Keratinocyte (primary cell): ENCODE results near the gene LRRTM1. TPM values are rescaled to one million over a fixed set of nuclear protein-coding genes. Genes with fewer than 3 reads are reported as not detected.

Experiments used
- DNase-seq: peaks from one replicate; pipeline ENCODE4 v3.0.0-alpha.2; 2011; ENCODE audit warnings: low read depth, missing footprints, low spot score
- FAIRE-seq: peaks from 2 replicates; lab custom pipeline; 2011; peaks lifted over from hg19 to GRCh38; lab: Jason Lieb, UNC
- H2AFZ ChIP-seq: 2 replicates; pipeline ENCODE4 v1.6.0; 2012; ENCODE audit warnings: low read length, control low read depth, inconsistent platforms; ENCODE audit not compliant: control insufficient read depth
- H3K27ac ChIP-seq: 2 replicates; pipeline ENCODE4 v1.5.1; 2011; ENCODE audit warnings: low read length; ENCODE audit not compliant: control insufficient read depth, insufficient read depth
- H3K27me3 ChIP-seq: 3 replicates; pipeline ENCODE4 v1.6.0; 2011; ENCODE audit warnings: low read length; ENCODE audit not compliant: control insufficient read depth, insufficient read depth; ENCODE audit errors: extremely low read depth
- H3K36me3 ChIP-seq, 2 experiments: 2 replicates in 1 of 2; 3 replicates in 1 of 2; pipeline ENCODE4 v1.5.1; 2011; ENCODE audit warnings: low read length in 2 of 2, mild to moderate bottlenecking in 1 of 2; ENCODE audit not compliant: control insufficient read depth in 2 of 2, insufficient read depth in 2 of 2; ENCODE audit errors: extremely low read depth in 1 of 2
- H3K4me1 ChIP-seq: 3 replicates; pipeline ENCODE4 v1.5.1; 2011; ENCODE audit warnings: low read length; ENCODE audit not compliant: control insufficient read depth, insufficient read depth; ENCODE audit errors: extremely low read depth
- H3K4me2 ChIP-seq: 3 replicates; pipeline ENCODE4 v1.6.0; 2011; ENCODE audit warnings: low read depth, low read length; ENCODE audit not compliant: control insufficient read depth, insufficient read depth; ENCODE audit errors: extremely low read depth
- H3K4me3 ChIP-seq, 3 experiments: fragments of 200-600 bp in 1 of 3; sonication (generic) in 1 of 3; 2 replicates in 2 of 3; 3 replicates in 1 of 3; pipeline ENCODE4 v1.5.1; 2011 to 2016; ENCODE audit warnings: low read length in 3 of 3, mild to moderate bottlenecking in 3 of 3, control low read depth in 2 of 3, inconsistent platforms in 1 of 3, low read depth in 1 of 3, mixed read lengths in 1 of 3, mixed run types in 1 of 3, moderate library complexity in 1 of 3; ENCODE audit not compliant: control insufficient read depth in 2 of 3, insufficient read depth in 2 of 3; ENCODE audit errors: extremely low read depth in 1 of 3
- H3K79me2 ChIP-seq: 2 replicates; pipeline ENCODE4 v1.6.0; 2012; ENCODE audit warnings: low read length; ENCODE audit not compliant: control insufficient read depth, insufficient read depth
- H3K9ac ChIP-seq: 3 replicates; pipeline ENCODE4 v1.6.0; 2011; ENCODE audit warnings: low read length; ENCODE audit not compliant: control insufficient read depth, insufficient read depth; ENCODE audit errors: extremely low read depth
- H3K9me1 ChIP-seq: 3 replicates; pipeline ENCODE4 v1.6.0; 2011; ENCODE audit warnings: low read length; ENCODE audit not compliant: control insufficient read depth, insufficient read depth; ENCODE audit errors: extremely low read depth
- H3K9me3 ChIP-seq: 2 replicates; pipeline ENCODE4 v1.5.1; 2012; ENCODE audit warnings: low read depth, low read length; ENCODE audit not compliant: control insufficient read depth
- H4K20me1 ChIP-seq: 3 replicates; pipeline ENCODE4 v1.6.0; 2011; ENCODE audit warnings: low read length; ENCODE audit not compliant: control insufficient read depth, insufficient read depth; ENCODE audit errors: extremely low read depth
- EZH2 ChIP-seq: IDR thresholded peaks from one replicate; pipeline ENCODE4 v1.6.1; 2012; ENCODE audit warnings: inconsistent platforms, mild to moderate bottlenecking, low read length, moderate library complexity
- dilution Hi-C: fragments of 300-500 bp; cut with MboI; formaldehyde crosslinking; loops from one replicate; pipeline ENCODE4 v1.7.0; 2020; ENCODE audit warnings: low sequenced_read_pairs; ENCODE audit not compliant: extremely low pct_ligation_motif_present
- polyA plus RNA-seq, 5 experiments: library from polyadenylated mRNA; depleted of rRNA in 3 of 5; stranded (reverse) in 3 of 5; stranded (forward) in 1 of 5; unstranded in 1 of 5; fragments of >200 nt; gene quantifications; 1 replicate in 1 of 5; 2 replicates in 3 of 5; 3 replicates in 1 of 5; pipeline versions ENCODE4 v1.2.1 to v1.2.3, GENCODE V29; 2011 to 2012; ENCODE audit warnings: missing spikeins in 2 of 5, low read depth in 1 of 5, low replicate concordance in 1 of 5
- TF ChIP-seq, protein P1 (sequence below), 3 experiments: IDR thresholded peaks in 1 of 3; conservative IDR thresholded peaks in 1 of 3; optimal IDR thresholded peaks in 1 of 3; 2 replicates in 2 of 3; 3 replicates in 1 of 3; pipeline versions ENCODE3 to v1.5.1; 2011; ENCODE audit warnings: low read length in 3 of 3, mild to moderate bottlenecking in 3 of 3, moderate library complexity in 2 of 3, control low read depth in 1 of 3, inconsistent platforms in 1 of 3; ENCODE audit not compliant: insufficient read depth in 2 of 3; ENCODE audit errors: extremely low read depth in 1 of 3

The LRRTM1 gene
- polyA plus RNA-seq, 1 donor (not counting 4 experiments of a cell fraction or from before 2014, with no cell fraction given), result not detected

DNA sequence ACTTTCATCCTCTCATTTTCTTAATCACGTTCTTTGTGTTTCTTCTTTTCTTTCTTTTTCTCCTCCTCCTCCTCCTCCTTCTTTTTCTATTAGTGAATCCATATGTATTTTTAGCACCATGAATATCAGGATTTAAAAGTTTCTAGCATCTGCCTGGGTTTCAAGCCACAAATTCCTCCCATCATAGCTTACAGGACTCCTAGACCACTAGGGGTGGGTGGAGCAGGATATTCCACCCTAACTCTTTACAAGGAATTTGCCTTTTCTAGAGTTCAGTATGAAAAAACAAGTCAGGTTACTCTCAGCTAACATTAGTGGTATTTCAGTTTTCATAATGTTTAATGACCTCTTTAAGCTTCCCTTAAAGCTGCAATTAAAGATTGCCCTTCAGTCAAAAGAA is 19.1 kb upstream of the LRRTM1 start:
- Histone ChIP-seq H3K27me3 (peaks cover 10% of the 10 kb centered on the region), H3K4me2 (no peak overlapping the region), H2AFZ (no peak overlapping the region), H3K79me2 (no peaks in the 10 kb centered on the region), H3K4me1 (no peaks in the 10 kb centered on the region), H3K9me3 (no peaks in the 10 kb centered on the region), H3K9ac (no peak overlapping the region), H3K9me1 (no peaks in the 10 kb centered on the region), H3K36me3 (no peaks in the 10 kb centered on the region), H4K20me1 (no peaks in the 10 kb centered on the region), H3K4me3 (no peak overlapping the region), H3K27ac (no peak overlapping the region)
- no peak for TF ChIP-seq EZH2
- TF ChIP-seq, protein P1, sequence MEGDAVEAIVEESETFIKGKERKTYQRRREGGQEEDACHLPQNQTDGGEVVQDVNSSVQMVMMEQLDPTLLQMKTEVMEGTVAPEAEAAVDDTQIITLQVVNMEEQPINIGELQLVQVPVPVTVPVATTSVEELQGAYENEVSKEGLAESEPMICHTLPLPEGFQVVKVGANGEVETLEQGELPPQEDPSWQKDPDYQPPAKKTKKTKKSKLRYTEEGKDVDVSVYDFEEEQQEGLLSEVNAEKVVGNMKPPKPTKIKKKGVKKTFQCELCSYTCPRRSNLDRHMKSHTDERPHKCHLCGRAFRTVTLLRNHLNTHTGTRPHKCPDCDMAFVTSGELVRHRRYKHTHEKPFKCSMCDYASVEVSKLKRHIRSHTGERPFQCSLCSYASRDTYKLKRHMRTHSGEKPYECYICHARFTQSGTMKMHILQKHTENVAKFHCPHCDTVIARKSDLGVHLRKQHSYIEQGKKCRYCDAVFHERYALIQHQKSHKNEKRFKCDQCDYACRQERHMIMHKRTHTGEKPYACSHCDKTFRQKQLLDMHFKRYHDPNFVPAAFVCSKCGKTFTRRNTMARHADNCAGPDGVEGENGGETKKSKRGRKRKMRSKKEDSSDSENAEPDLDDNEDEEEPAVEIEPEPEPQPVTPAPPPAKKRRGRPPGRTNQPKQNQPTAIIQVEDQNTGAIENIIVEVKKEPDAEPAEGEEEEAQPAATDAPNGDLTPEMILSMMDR (optimal IDR thresholded peaks at IDR 0.05 in 1 of 3, IDR thresholded peaks at IDR 0.05 in 1 of 3, conservative IDR thresholded peaks at IDR 0.05 in 1 of 3; ENCODE audit: extremely low read depth in 1 of 3, insufficient read depth in 2 of 3, low read length in 3 of 3), result no peak
- dilution Hi-C loops, result no loop called here
- DNase-seq, result no peak
- FAIRE-seq, result no peak

- no peaks in the 10 kb centered on the region for H4K20me1 ChIP-seq
- no peaks in the 10 kb centered on the region for H3K9me3 ChIP-seq
- H3K4me2 ChIP-seq, result no peak overlapping the region
- H3K27me3 ChIP-seq, result peaks cover 10% of the 10 kb centered on the region
- H3K27ac ChIP-seq, result no peak overlapping the region
- DNase-seq (no peak), FAIRE-seq (no peak)
- no peak for TF ChIP-seq EZH2
- TF ChIP-seq, protein P1 (optimal IDR thresholded peaks at IDR 0.05 in 1 of 3, IDR thresholded peaks at IDR 0.05 in 1 of 3, conservative IDR thresholded peaks at IDR 0.05 in 1 of 3; ENCODE audit: extremely low read depth in 1 of 3, insufficient read depth in 2 of 3, low read length in 3 of 3), result no peak
- no peak overlapping the region for H2AFZ ChIP-seq
- no peak overlapping the region for H3K9ac ChIP-seq
- no peaks in the 10 kb centered on the region for H3K4me1 ChIP-seq
- no peaks in the 10 kb centered on the region for H3K9me1 ChIP-seq
- no peak overlapping the region for H3K4me3 ChIP-seq
- H3K36me3 ChIP-seq, result no peaks in the 10 kb centered on the region
- no peaks in the 10 kb centered on the region for H3K79me2 ChIP-seq
- dilution Hi-C loops, result no loop called here
Observed at GRCh38 chr2:80322958-80323357, 18.4 kb upstream of the LRRTM1 start.
